ENCODE measurements around the gene CCIN.
"Not testable (repeated sequence)": the region's sequence is repeated elsewhere in the genome, so short reads cannot be mapped to it uniquely, and the experiment has no call there.

CCIN gene

GRCh38 chr9:36161187-36161586, 8.0 kb upstream of the CCIN start:
- no peak for DNase-seq

GRCh38 chr9:36162211-36162738, 6.9 kb upstream of the CCIN start:
- no peak for DNase-seq

GRCh38 chr9:36163049-36163785, 6.0 kb upstream of the CCIN start:
- DNase-seq: no peak

GRCh38 chr9:36163786-36164170, 5.4 kb upstream of the CCIN start:
- DNase-seq: no peak

GRCh38 chr9:36164372-36164771, 4.8 kb upstream of the CCIN start:
- DNase-seq: no peak

GRCh38 chr9:36164989-36165388, 4.2 kb upstream of the CCIN start:
- no peak for DNase-seq

- DNase-seq: no peak
Observed at GRCh38 chr9:36165826-36166167, 3.4 kb upstream of the CCIN start.

GRCh38 chr9:36166168-36166927, 2.8 kb upstream of the CCIN start:
- DNase-seq: peak; percentile 82

GRCh38 chr9:36169708-36170107, 520 bp downstream of the CCIN start:
- DNase-seq: no peak

GRCh38 chr9:36170531-36170930, 1.3 kb downstream of the CCIN start:
- DNase-seq: no peak

GRCh38 chr9:36173861-36174260, 4.7 kb downstream of the CCIN start:
- DNase-seq: no peak

GRCh38 chr9:36174271-36174670, 5.1 kb downstream of the CCIN start:
- no peak for DNase-seq

GRCh38 chr9:36174731-36175130, 5.5 kb downstream of the CCIN start:
- no peak for DNase-seq

GRCh38 chr9:36175209-36175608, 6.0 kb downstream of the CCIN start:
- not testable (repeated sequence) for DNase-seq

GRCh38 chr9:36176496-36176895, 7.3 kb downstream of the CCIN start:
- not testable (repeated sequence) for DNase-seq

- DNase-seq: no peak
Observed at GRCh38 chr9:36177571-36177970, 8.4 kb downstream of the CCIN start.

GRCh38 chr9:36180243-36180642, 11.1 kb downstream of the CCIN start:
- not testable (repeated sequence) for DNase-seq

GRCh38 chr9:36187414-36187813, 18.2 kb downstream of the CCIN start:
- DNase-seq: no peak

- DNase-seq: no peak
Observed at GRCh38 chr9:36188212-36188611, 19.0 kb downstream of the CCIN start.

- no peak for DNase-seq
Observed at GRCh38 chr9:36189976-36190375, 20.8 kb downstream of the CCIN start.

GRCh38 chr9:36190388-36191289, 21.5 kb downstream of the CCIN start, which contains the start of gene CLTA:
Gene CLTA (plus strand): TSS chr9:36190921. CDS start chr9:36191057, 136 bp downstream.
- DNase-seq: peak; percentile 93

GRCh38 chr9:36191290-36191645, 22.1 kb downstream of the CCIN start:
- DNase-seq: peak; percentile 58

GRCh38 chr9:36191686-36192085, 22.5 kb downstream of the CCIN start:
- DNase-seq: no peak

All from CD4-positive, alpha-beta T cell treated with Interleukin-6 for 4 hours (primary cell).